Activated naive CD4-positive, alpha-beta T cell treated with anti-CD3 and anti-CD28 coated beads, Interleukin-2, amount 50 U/mL, for 16 hours (primary cell): ENCODE measurements around the gene TUBA1C.
A peak's percentile ranks its signal among the peaks of the same experiment; 100 is the strongest.
"Not testable (repeated sequence)": the region's sequence is repeated elsewhere in the genome, so short reads cannot be mapped to it uniquely, and the experiment has no call there.

Experiments
- DNase-seq: peaks from one replicate; pipeline ENCODE4 v3.0.0-alpha.2; 2020

The TUBA1C gene

DNA sequence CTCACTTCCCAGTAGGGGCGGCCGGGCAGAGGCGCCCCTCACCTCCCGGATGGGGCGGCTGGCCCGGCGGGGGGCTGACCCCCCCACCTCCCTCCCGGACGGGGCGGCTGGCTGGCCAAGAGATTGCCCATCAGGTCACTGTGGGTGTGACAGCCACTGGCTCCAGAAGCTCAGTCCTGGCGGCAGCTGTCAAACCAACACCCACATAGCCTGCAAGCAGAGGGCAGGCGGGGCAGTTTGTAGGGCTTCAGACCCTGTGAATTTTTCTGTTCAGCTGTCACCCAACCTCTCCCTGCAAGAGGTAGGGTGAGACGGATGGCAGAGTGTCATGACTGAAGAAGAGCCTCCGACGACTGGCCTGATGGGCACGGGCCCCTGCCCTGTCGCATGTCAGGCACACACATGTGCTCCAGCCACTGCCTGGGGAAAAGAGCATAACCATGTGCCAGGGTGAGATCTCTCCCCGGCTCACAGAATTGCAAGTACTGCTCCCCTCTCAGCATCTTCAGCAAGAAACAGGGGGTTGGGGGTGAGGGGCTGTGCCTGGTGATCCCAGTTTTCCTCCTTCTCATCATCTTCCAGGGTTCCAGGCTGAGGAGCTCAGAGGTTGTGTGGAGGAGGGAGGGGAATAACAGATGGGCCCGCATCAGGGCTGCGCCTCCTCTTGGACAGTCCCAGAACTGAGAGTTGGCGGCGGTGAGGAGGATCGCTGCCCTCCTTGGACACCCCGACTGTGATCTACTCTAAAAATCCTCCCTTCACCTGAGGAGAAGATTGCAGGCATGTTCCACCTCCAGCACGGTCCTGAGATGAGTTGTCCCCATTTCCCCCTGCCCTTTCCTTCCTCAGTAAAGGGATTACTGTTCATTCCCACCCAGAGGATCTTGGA, 18.9 kb downstream of the TUBA1C start:
- DNase-seq = no peak

DNA sequence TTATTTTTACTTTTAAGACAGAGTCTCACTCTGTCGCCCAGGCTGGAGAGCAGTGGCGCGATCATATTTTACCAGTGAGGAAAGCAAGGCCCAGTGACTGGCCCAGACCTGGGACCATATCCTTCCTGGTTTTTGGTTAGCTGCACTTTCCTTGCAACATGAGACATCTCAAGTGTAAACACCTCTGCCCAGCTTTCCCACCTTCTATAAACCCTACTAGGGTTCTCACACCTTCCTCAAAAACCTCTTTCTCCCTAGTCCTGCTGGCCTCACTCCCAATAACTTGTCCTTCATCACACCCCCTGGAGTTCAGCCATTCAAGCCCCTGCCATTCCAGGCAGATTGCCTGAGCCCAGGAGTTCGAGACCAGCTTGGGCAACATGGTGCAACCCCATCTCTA, 19.8 kb downstream of the TUBA1C start:
- no peak for DNase-seq

DNA sequence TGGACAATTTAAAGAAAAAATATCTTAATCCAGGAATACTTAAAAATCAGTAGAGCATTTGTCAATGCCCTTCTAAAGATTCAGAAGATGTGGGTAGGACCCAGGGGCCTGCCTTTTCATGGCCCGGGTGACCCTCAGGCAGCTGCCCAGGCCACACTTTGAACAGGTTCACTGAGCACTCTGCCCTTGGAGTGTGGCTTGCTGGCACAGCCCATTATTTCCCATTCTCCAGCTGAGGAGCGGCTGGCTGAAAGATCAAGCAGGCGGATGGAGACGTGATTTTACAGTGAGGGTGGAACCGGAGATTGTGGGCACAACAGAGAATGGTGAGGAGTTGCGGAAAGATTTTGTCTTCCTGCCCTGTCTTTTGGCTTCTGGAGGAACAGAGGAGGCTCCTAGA, 23.0 kb downstream of the TUBA1C start:
- no peak for DNase-seq

- peak; percentile 63 for DNase-seq
Observed at GRCh38 chr12:49288412-49288853, 23.6 kb downstream of the TUBA1C start.

DNA sequence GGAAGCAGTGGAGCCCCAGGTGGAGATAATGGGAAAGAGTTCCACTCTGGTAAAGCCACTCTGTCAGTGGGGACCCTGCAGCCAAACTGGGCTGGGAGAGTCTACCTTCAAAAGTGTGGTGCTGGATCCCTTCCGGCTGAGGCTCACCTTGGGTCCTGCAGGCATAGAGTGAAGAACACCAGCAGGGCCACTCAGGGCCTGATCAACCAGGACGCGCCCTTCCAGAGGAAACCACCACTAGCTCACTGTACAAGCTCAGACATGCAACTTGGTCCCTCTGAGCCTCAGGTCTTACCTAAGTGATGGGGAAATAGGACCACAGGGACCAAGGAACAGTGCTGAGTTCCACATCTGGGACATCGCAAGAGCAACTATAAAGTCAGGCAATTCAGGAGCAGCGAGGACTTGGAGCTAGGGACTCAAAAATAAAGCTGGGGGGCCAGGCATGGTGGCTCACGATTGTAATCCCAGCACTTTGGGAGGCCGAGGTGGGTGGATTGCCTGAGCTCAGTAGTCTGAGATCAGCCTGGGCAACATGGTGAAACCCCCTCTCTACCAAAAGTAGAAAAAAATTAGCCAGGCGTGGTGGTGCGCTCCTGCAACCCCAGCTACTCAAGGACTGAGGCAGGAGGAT, 24.2 kb downstream of the TUBA1C start:
- no peak for DNase-seq

GRCh38 chr12:49292729-49293055, 27.8 kb downstream of the TUBA1C start:
- DNase-seq = no peak

GRCh38 chr12:49293056-49293956, 28.4 kb downstream of the TUBA1C start:
- DNase-seq = no peak

DNA sequence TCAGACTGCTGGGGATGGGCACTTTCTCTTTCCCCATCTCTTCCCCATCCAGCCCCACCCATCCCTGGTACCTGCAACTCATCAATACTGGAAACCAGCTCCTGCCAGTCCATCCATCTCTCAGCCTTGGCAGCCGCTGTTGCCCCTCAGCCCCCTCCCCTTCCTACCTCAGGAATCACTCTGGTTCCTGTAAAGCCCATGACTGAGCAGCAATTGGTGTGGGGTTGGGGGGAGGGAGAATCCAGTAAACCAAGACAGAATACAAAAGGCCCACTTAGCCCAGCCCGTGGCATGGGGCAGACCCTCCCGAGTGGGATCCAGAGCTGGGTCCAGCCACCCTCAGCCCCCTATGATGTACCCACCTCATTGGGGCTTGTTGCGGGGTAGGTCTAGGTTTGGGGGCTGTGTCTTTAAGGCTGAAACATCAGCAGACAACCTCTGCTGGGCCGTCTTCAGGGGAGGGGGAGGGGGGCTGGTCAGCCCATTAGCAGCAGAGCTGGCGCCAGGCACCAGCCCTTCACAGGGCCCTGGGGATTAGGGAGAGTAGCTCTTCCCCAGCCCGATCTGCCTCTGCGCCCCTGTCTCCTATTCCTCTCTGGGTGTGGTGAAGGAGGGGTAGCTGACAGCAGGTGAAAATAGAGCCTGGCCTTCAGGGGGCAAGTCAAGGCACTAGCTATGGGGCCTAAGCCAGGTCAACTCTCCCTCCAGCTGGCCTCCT, 29.4 kb downstream of the TUBA1C start:
- DNase-seq = no peak

DNA sequence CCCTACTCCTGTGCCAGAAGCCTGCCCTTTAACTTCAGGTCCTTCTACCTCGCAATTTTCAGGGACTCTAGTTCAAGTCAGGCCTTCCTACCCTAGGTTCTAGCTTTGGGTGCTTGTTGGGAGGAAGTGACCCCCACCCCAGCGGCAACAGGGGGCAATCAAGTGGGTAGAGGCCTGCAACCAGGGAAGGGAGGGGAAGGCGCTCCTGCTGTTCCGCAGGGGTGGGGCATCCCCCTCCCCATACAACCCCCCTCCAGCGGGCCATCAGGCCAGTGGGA, 29.9 kb downstream of the TUBA1C start:
- DNase-seq = no peak

GRCh38 chr12:49295082-49295936, 30.4 kb downstream of the TUBA1C start, which contains the start of gene PRPH:
PRPH (plus strand) TSS chr12:49295147; CDS start chr12:49295201, 54 bp downstream.
- no peak for DNase-seq

DNA sequence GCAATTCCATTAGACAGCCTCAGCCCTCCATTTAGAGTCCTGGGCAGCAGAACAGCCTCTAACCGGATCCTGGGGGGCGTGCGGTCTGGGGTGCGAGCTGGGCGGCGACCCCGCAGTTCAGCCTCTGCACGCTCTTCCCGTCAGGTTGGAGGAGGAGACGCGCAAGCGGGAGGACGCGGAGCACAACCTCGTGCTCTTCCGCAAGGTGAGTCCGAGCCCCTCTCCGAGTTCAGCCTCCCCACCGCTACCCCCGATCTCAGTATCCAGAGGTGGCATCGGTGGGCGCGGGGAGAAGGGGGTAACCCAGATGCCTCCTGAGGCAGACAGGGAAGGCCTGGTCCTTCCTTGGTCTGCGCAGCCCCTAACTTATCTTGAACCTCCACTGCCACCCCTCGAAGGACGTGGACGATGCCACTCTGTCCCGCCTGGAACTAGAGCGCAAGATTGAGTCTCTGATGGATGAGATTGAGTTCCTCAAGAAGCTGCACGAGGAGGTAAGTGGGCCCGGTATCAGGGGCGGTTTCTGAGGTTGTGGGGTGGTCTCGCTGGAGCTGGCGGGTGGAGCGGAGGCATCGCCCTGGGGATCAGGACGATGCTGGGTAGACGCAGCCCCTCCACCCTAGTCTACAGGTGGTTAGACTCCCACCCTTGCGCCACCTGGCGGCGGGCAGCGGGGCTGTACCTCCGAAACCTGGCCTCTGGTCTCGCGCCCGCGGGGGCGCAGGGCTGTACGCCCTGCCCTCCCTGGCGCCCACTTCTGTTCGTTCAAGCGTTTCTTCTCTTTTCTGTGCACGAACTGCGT, 31.4 kb downstream of the TUBA1C start:
- peak; percentile 71 for DNase-seq

- DNase-seq = peak; percentile 23
Observed at GRCh38 chr12:49296836-49297694, 32.2 kb downstream of the TUBA1C start.

DNA sequence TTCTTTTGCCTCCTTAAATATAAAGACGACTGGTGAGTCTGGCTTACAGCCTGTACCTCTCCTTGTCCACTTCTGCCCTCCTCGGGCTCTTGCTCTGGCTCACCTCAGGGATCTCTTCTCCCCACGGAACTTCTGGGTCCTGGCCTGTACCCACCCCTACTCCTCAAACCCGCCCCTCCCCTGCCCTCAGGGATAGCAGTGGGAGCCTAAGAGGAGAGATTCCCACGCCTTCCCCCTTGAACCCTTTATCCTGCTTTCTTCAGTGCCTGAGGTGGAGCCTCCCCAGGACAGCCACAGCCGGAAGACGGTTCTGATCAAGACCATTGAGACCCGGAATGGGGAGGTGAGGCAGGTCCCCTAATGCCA, 32.8 kb downstream of the TUBA1C start:
- DNase-seq = no peak

GRCh38 chr12:49298160-49298559, 33.3 kb downstream of the TUBA1C start:
- DNase-seq = no peak

- DNase-seq = no peak
Observed at GRCh38 chr12:49301760-49302159, 36.9 kb downstream of the TUBA1C start.

GRCh38 chr12:49304161-49304560, 39.3 kb downstream of the TUBA1C start:
- DNase-seq = no peak

DNA sequence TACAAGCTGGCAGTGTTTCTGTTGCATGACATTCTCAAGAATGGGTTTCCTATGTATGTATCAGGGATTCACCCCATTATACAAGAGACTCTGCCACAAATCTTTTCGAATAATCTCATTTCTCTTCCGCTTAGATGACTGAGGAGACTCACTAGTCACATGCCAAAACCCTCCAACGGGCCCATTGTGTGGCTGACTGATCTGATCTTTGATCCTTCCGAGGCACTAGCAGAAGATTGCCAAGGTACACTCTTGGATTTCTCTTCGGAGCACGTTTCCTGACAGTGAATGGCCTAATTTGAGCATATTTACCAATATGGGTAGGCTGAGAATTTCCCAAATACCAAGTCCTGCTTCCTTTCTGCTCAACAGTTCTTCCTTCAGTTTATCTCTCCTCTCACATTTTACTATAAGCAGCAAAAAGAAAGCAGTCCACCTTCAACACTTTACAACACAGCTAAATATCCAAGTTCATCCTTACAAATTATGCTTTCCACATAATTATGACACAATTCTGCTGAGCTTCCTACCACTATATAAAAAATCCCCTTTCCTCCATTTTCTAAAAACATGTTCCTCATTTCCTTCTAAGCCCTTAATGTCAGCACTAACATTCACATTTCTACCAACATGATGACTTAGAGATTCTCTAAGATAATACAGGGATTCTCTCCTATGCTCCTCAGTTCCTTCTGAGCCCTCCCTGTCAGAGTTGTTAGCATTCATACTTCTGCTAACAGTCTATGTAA, 41.1 kb downstream of the TUBA1C start:
- no peak for DNase-seq

GRCh38 chr12:49309386-49309785, 44.5 kb downstream of the TUBA1C start:
- no peak for DNase-seq

GRCh38 chr12:49310451-49311000, 45.6 kb downstream of the TUBA1C start:
- DNase-seq = not testable (repeated sequence)
